Posterior cingulate gyrus (tissue), 11 donors: ENCODE measurements around the gene PSMD14.

Experiments used
- DNase-seq, 10 donors: peaks; one replicate each; pipeline versions ENCODE4 v3.0.0 to v3.0.0-alpha.2; 2020 to 2021; ENCODE audit warnings: mixed read lengths in 3 of 10
- intact Hi-C: fragments of 100-400 bp; cut with DNase I; formaldehyde crosslinking; loops from one replicate; pipeline ENCODE4 v1.15.1; 2023

PSMD14 gene

GRCh38 chr2:161416708-161417437, 108.6 kb downstream of the PSMD14 start:
- DNase-seq = peak in 4 of 10 donors; percentile 23 to 89 (median 80)
- intact Hi-C loops = loop anchor here (10.0 kb wide), 1 partner anchor 112 kb away; the partner anchor contains the start of gene PSMD14

- DNase-seq = peak in 1 of 10 donors; percentile 49
- intact Hi-C loops = loop anchor here (10.0 kb wide), 1 partner anchor 113 kb away; the partner anchor contains the start of gene PSMD14
Observed at GRCh38 chr2:161417438-161418274, 109.4 kb downstream of the PSMD14 start.

- DNase-seq = no peak
- intact Hi-C loops = loop anchor here (10.0 kb wide), 1 partner anchor 113 kb away; the partner anchor contains the start of gene PSMD14
Observed at GRCh38 chr2:161418275-161418714, 110.1 kb downstream of the PSMD14 start.

- intact Hi-C loops = loop anchor here (10.0 kb wide), 1 partner anchor 114 kb away; the partner anchor contains the start of gene PSMD14
- DNase-seq = peak in 4 of 10 donors; percentile 11 to 80 (median 74)
Observed at GRCh38 chr2:161418715-161419637, 110.8 kb downstream of the PSMD14 start.

- DNase-seq = no peak
- intact Hi-C loops = loop anchor here (10.0 kb wide), 1 partner anchor 115 kb away; the partner anchor contains the start of gene PSMD14
Observed at GRCh38 chr2:161419638-161420190, 111.5 kb downstream of the PSMD14 start.

GRCh38 chr2:161420406-161421074, 112.3 kb downstream of the PSMD14 start:
- DNase-seq = peak in 1 of 10 donors; percentile 56
- intact Hi-C loops = no loop called here

- intact Hi-C loops = no loop called here
- DNase-seq = peak in 1 of 10 donors; percentile 46
Observed at GRCh38 chr2:161421686-161422085, 113.5 kb downstream of the PSMD14 start.

- DNase-seq = no peak
- intact Hi-C loops = no loop called here
Observed at GRCh38 chr2:161422816-161423403, 114.7 kb downstream of the PSMD14 start.

- intact Hi-C loops = no loop called here
- peak in 3 of 10 donors; percentile 62 to 84 (median 82) for DNase-seq
Observed at GRCh38 chr2:161423421-161424393, 115.5 kb downstream of the PSMD14 start.

- intact Hi-C loops = no loop called here
- peak in 2 of 10 donors; percentile 36 to 71 for DNase-seq
Observed at GRCh38 chr2:161424394-161424769, 116.2 kb downstream of the PSMD14 start.

- intact Hi-C loops = no loop called here
- DNase-seq = no peak
Observed at GRCh38 chr2:161424891-161425727, 116.9 kb downstream of the PSMD14 start.

- intact Hi-C loops = no loop called here
- DNase-seq = no peak
Observed at GRCh38 chr2:161425728-161426454, 117.7 kb downstream of the PSMD14 start.

- intact Hi-C loops = no loop called here
- DNase-seq = peak in 1 of 10 donors; percentile 68
Observed at GRCh38 chr2:161426455-161426921, 118.3 kb downstream of the PSMD14 start.

GRCh38 chr2:161426922-161427663, 118.9 kb downstream of the PSMD14 start:
- DNase-seq = peak in 3 of 10 donors; percentile 79 to 82 (median 81)
- intact Hi-C loops = no loop called here
